HepG2 (cell line): ENCODE data around the gene RHOG. TPM values are rescaled to one million over a fixed set of nuclear protein-coding genes. Genes with fewer than 3 reads are reported as not detected.

ENCODE experiments used
- ATRX ChIP-seq: sonication (generic); formaldehyde crosslinking; IDR thresholded peaks from 2 replicates; pipeline ENCODE4 v1.4.0; 2020; ENCODE audit warnings: missing genetic modification reagents, borderline replicate concordance
- E2F1 ChIP-seq: sonication (generic); formaldehyde crosslinking; IDR thresholded peaks from 2 replicates; pipeline ENCODE4 v1.5.0; 2020; ENCODE audit warnings: missing genetic modification reagents
- IKZF4 ChIP-seq: sonication (generic); formaldehyde crosslinking; IDR thresholded peaks from 2 replicates; pipeline ENCODE4 v1.5.1; 2020; ENCODE audit warnings: borderline replicate concordance, mild to moderate bottlenecking, low read depth, missing genetic modification reagents; ENCODE audit errors: not compliant biosample characterization
- IRF9 ChIP-seq: sonication (generic); formaldehyde crosslinking; IDR thresholded peaks from 2 replicates; pipeline ENCODE4 v1.8.0; 2022; ENCODE audit warnings: missing genetic modification reagents, mild to moderate bottlenecking, borderline replicate concordance
- KDM5A ChIP-seq: fragments of 200-600 bp; sonication (generic); IDR thresholded peaks from 2 replicates; pipeline ENCODE4 v1.7.0; 2018; ENCODE audit warnings: antibody characterized with exemption, mild to moderate bottlenecking, low read length, borderline replicate concordance
- NFE2L1 ChIP-seq: sonication (generic); formaldehyde crosslinking; IDR thresholded peaks from 2 replicates; pipeline ENCODE4 v1.4.0; 2020; ENCODE audit warnings: missing genetic modification reagents, mild to moderate bottlenecking, borderline replicate concordance
- ONECUT2 ChIP-seq: sonication (generic); formaldehyde crosslinking; IDR thresholded peaks from 2 replicates; pipeline ENCODE4 v1.4.0; 2020; ENCODE audit warnings: missing genetic modification reagents
- SNAI1 ChIP-seq: sonication (generic); formaldehyde crosslinking; IDR thresholded peaks from 2 replicates; pipeline ENCODE4 v1.5.0; 2020; ENCODE audit warnings: mild to moderate bottlenecking, missing genetic modification reagents, borderline replicate concordance
- TBX3 ChIP-seq: fragments of 450-650 bp; IDR thresholded peaks from 2 replicates; pipeline ENCODE4 v1.6.1; 2017; ENCODE audit warnings: antibody characterized with exemption, mild to moderate bottlenecking, inconsistent platforms, borderline replicate concordance
- ZNF253 ChIP-seq: sonication (generic); formaldehyde crosslinking; IDR thresholded peaks from 2 replicates; pipeline ENCODE4 v1.8.0; 2022; ENCODE audit warnings: mild to moderate bottlenecking, missing genetic modification reagents, borderline replicate concordance
- ZNF329 ChIP-seq: sonication (generic); formaldehyde crosslinking; IDR thresholded peaks from 2 replicates; pipeline ENCODE4 v1.9.0; 2021; ENCODE audit warnings: low read depth, mild to moderate bottlenecking, missing genetic modification reagents
- ZNF572 ChIP-seq: sonication (generic); formaldehyde crosslinking; IDR thresholded peaks from 2 replicates; pipeline ENCODE4 v1.5.1; 2020; ENCODE audit warnings: mild to moderate bottlenecking, missing genetic modification reagents
- ZNF792 ChIP-seq: IDR thresholded peaks from 2 replicates; pipeline ENCODE4 v1.6.1; 2016
- polyA plus RNA-seq, 8 experiments: library from polyadenylated mRNA; depleted of rRNA in 3 of 8; stranded (reverse) in 7 of 8; unstranded in 1 of 8; fragments of >200 nt; fragmentation: Illumina TruSeq in 4 of 8; extraction: Trizol in 4 of 8; gene quantifications; 2 replicates each; pipeline versions ENCODE4 v1.2.1 to v1.2.3, GENCODE V29; 2011 to 2016; ENCODE audit warnings: low read depth in 4 of 8, missing spikeins in 1 of 8, mixed read lengths in 1 of 8; ENCODE audit not compliant: insufficient read depth in 1 of 8
- total RNA-seq, 5 experiments: library from RNA; depleted of rRNA; stranded (reverse); fragments of >200 nt; fragmentation: Illumina TruSeq; extraction: Trizol; gene quantifications; 2 replicates each; pipeline ENCODE4 v1.2.3, GENCODE V29; 2016; ENCODE audit warnings: low read depth in 1 of 5
- TF ChIP-seq, protein P1 (sequence below): sonication (generic); formaldehyde crosslinking; IDR thresholded peaks from 2 replicates; pipeline ENCODE4 v1.5.1; 2020; ENCODE audit warnings: missing genetic modification reagents, mild to moderate bottlenecking, borderline replicate concordance
- TF ChIP-seq, protein P2 (sequence below): sonication (generic); formaldehyde crosslinking; IDR thresholded peaks from 2 replicates; pipeline ENCODE4 v1.4.0; 2020; ENCODE audit warnings: missing genetic modification reagents, borderline replicate concordance
- TF ChIP-seq, protein P3 (sequence below): sonication (generic); formaldehyde crosslinking; IDR thresholded peaks from 2 replicates; pipeline ENCODE4 v1.5.0; 2020; ENCODE audit warnings: missing genetic modification reagents

The RHOG gene
- total and polyA plus RNA-seq, 2 of the 13 experiments (the other 11 are each of a cell fraction or from before 2014, with no cell fraction given): 7.7 to 23.4 TPM

DNA sequence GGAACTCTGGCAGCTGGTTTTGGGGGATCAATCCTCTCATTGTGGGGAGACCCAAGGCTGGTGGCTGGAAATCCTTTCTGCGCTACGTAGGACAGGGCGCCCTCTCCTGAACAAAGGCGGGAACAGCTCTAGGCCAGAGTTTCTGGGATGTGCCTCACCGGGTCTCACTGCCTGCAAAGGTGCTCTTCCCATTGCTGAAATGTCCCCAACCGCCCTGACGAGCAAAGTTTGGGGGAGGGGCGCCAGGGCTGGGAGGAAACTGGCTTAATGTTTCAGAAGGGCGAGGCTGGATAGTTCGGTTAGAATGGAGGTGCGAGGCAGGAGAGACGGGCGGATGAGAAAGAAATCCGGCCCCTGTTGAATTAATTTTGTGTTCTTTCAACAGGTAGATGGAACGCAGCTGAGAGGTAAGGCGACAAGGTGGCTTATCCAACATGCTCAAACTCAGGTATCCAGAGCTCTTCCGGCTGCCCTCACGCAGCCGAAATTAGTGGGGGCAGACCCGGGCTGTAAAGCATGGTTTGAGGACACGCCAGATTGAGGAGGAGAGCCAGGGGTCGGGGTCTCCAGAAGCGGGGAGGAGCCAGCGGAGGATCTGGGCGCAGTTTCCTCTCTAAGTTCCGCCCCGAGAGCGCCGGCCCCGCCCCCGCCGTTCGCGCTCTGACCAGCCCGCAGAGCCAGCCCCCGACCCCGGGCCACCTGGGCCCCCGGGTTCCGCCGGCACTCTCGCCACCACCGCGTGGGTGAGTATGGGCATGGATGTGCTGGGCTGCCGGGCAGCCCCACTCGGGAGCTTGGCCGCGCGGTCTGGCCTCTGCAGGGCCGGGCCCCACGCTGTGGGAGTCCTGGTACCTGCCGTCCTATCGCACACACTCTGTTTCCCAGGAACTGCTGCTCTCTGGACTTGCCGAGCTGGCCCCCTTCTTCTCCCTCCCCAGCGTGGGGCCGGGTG, 32.6 kb downstream of the RHOG start, which contains the start of gene PGAP2 (continued):
- TF ChIP-seq IRF9 (CRISPR knock-in tag): peak; percentile 59; the same call in 1 of the 2 replicates
- no peak for TF ChIP-seq IKZF4 (CRISPR knock-in tag)
- TF ChIP-seq KDM5A: no peak; the same call in 1 of the 2 replicates
- no peak for TF ChIP-seq TBX3
- TF ChIP-seq SNAI1: no peak
- TF ChIP-seq, protein P1, sequence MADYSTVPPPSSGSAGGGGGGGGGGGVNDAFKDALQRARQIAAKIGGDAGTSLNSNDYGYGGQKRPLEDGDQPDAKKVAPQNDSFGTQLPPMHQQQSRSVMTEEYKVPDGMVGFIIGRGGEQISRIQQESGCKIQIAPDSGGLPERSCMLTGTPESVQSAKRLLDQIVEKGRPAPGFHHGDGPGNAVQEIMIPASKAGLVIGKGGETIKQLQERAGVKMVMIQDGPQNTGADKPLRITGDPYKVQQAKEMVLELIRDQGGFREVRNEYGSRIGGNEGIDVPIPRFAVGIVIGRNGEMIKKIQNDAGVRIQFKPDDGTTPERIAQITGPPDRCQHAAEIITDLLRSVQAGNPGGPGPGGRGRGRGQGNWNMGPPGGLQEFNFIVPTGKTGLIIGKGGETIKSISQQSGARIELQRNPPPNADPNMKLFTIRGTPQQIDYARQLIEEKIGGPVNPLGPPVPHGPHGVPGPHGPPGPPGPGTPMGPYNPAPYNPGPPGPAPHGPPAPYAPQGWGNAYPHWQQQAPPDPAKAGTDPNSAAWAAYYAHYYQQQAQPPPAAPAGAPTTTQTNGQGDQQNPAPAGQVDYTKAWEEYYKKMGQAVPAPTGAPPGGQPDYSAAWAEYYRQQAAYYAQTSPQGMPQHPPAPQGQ: no peak
- TF ChIP-seq ZNF572 (CRISPR knock-in tag): no peak
- TF ChIP-seq NFE2L1 (CRISPR knock-in tag): no peak
- TF ChIP-seq ONECUT2: no peak
- TF ChIP-seq, protein P2, sequence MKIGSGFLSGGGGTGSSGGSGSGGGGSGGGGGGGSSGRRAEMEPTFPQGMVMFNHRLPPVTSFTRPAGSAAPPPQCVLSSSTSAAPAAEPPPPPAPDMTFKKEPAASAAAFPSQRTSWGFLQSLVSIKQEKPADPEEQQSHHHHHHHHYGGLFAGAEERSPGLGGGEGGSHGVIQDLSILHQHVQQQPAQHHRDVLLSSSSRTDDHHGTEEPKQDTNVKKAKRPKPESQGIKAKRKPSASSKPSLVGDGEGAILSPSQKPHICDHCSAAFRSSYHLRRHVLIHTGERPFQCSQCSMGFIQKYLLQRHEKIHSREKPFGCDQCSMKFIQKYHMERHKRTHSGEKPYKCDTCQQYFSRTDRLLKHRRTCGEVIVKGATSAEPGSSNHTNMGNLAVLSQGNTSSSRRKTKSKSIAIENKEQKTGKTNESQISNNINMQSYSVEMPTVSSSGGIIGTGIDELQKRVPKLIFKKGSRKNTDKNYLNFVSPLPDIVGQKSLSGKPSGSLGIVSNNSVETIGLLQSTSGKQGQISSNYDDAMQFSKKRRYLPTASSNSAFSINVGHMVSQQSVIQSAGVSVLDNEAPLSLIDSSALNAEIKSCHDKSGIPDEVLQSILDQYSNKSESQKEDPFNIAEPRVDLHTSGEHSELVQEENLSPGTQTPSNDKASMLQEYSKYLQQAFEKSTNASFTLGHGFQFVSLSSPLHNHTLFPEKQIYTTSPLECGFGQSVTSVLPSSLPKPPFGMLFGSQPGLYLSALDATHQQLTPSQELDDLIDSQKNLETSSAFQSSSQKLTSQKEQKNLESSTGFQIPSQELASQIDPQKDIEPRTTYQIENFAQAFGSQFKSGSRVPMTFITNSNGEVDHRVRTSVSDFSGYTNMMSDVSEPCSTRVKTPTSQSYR (CRISPR knock-in tag): peak; percentile 91
- TF ChIP-seq ATRX (CRISPR knock-in tag): no peak
- TF ChIP-seq ZNF792: no peak
- TF ChIP-seq E2F1 (CRISPR knock-in tag): no peak
- TF ChIP-seq, protein P3, sequence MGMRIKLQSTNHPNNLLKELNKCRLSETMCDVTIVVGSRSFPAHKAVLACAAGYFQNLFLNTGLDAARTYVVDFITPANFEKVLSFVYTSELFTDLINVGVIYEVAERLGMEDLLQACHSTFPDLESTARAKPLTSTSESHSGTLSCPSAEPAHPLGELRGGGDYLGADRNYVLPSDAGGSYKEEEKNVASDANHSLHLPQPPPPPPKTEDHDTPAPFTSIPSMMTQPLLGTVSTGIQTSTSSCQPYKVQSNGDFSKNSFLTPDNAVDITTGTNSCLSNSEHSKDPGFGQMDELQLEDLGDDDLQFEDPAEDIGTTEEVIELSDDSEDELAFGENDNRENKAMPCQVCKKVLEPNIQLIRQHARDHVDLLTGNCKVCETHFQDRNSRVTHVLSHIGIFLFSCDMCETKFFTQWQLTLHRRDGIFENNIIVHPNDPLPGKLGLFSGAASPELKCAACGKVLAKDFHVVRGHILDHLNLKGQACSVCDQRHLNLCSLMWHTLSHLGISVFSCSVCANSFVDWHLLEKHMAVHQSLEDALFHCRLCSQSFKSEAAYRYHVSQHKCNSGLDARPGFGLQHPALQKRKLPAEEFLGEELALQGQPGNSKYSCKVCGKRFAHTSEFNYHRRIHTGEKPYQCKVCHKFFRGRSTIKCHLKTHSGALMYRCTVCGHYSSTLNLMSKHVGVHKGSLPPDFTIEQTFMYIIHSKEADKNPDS (CRISPR knock-in tag): no peak
- no peak for TF ChIP-seq ZNF329 (CRISPR knock-in tag)
- no peak for TF ChIP-seq ZNF253 (CRISPR knock-in tag)
